Erythroblast (primary cell): ENCODE results near the gene PCMTD2.
A peak's percentile ranks its signal among the peaks of the same experiment; 100 is the strongest.
"Not testable (repeated sequence)": the region's sequence is repeated elsewhere in the genome, so short reads cannot be mapped to it uniquely, and the experiment has no call there.

ENCODE experiments used
- DNase-seq, 2 experiments: peaks; one replicate each; lab custom pipeline; 2025; lab: John Stamatoyannopoulos, UW

The PCMTD2 gene

GRCh38 chr20:64315884-64316283 lies 60.3 kb downstream of the PCMTD2 start:
- DNase-seq = not testable (repeated sequence)

GRCh38 chr20:64316415-64317083 lies 61.0 kb downstream of the PCMTD2 start:
- DNase-seq = peak; percentile 39 to 68

GRCh38 chr20:64317331-64317730 lies 61.8 kb downstream of the PCMTD2 start:
- not testable (repeated sequence) for DNase-seq

- DNase-seq = not testable (repeated sequence)
These were observed 62.5 kb downstream of the PCMTD2 start for GRCh38 chr20:64318056-64318455.

- DNase-seq = not testable (repeated sequence)
These were observed 66.7 kb downstream of the PCMTD2 start for GRCh38 chr20:64322031-64322789.
